ENCODE results near the gene GANAB.

GANAB gene

GRCh38 chr11:62604460-62605120, 41.8 kb downstream of the GANAB start:
- Mint-ChIP-seq H3K4me3 (no peak overlapping the region), H3K9me3 (no peaks in the 10 kb centered on the region), H3K4me1 (ENCODE audit: low read depth) (peaks cover 55% of the 10 kb centered on the region), H3K36me3 (ENCODE audit: low read depth) (peaks cover 92% of the 10 kb centered on the region), H3K27ac (no peak overlapping the region), H3K27me3 (no peaks in the 10 kb centered on the region)
- no peak for DNase-seq

GRCh38 chr11:62603776-62604299, 42.6 kb downstream of the GANAB start:
- peaks cover 55% of the 10 kb centered on the region for H3K4me1 Mint-ChIP-seq (ENCODE audit: low read depth)
- DNase-seq: no peak
- H3K36me3 Mint-ChIP-seq (ENCODE audit: low read depth): peaks cover 92% of the 10 kb centered on the region
- no peak overlapping the region for H3K4me3 Mint-ChIP-seq
- no peaks in the 10 kb centered on the region for H3K27me3 Mint-ChIP-seq
- no peaks in the 10 kb centered on the region for H3K9me3 Mint-ChIP-seq
- peak overlapping the region; percentile 58 for H3K27ac Mint-ChIP-seq

- peaks cover 92% of the 10 kb centered on the region for H3K36me3 Mint-ChIP-seq (ENCODE audit: low read depth)
- H3K9me3 Mint-ChIP-seq: no peaks in the 10 kb centered on the region
- peaks cover 55% of the 10 kb centered on the region for H3K4me1 Mint-ChIP-seq (ENCODE audit: low read depth)
These were observed 43.4 kb downstream of the GANAB start for GRCh38 chr11:62603072-62603408.

GRCh38 chr11:62602141-62603071, 44.0 kb downstream of the GANAB start:
- peaks cover 54% of the 10 kb centered on the region for H3K4me1 Mint-ChIP-seq (ENCODE audit: low read depth)
- peak overlapping the region; percentile 94 for H3K4me3 Mint-ChIP-seq
- H3K9me3 Mint-ChIP-seq: no peaks in the 10 kb centered on the region
- peaks cover 92% of the 10 kb centered on the region for H3K36me3 Mint-ChIP-seq (ENCODE audit: low read depth)
- DNase-seq: no peak
- no peaks in the 10 kb centered on the region for H3K27me3 Mint-ChIP-seq
- peak overlapping the region; percentile 93 for H3K27ac Mint-ChIP-seq

More at GRCh38 chr11:62603072-62603408, 43.4 kb downstream of the GANAB start:
- H3K27me3 Mint-ChIP-seq: no peaks in the 10 kb centered on the region
- H3K27ac Mint-ChIP-seq: peak overlapping the region; percentile 58
- DNase-seq: no peak
- peak overlapping the region; percentile 47 for H3K4me3 Mint-ChIP-seq

GRCh38 chr11:62601372-62602140, 44.9 kb downstream of the GANAB start, which contains the start of gene MTA2:
Gene MTA2 (minus strand): TSS chr11:62601865. CDS start chr11:62601450, 415 bp downstream.
- Mint-ChIP-seq H3K4me1 (ENCODE audit: low read depth) (peaks cover 57% of the 10 kb centered on the region), H3K9me3 (no peaks in the 10 kb centered on the region), H3K27me3 (no peaks in the 10 kb centered on the region), H3K4me3 (peak within 1 kb of the TSS; percentile 94), H3K36me3 (ENCODE audit: low read depth) (peaks cover 92% of the 10 kb centered on the region), H3K27ac (peak within 1 kb of the TSS; percentile 93)
- peak; percentile 100 for DNase-seq

- no peak for DNase-seq
- H3K27me3 Mint-ChIP-seq: no peaks in the 10 kb centered on the region
- peak overlapping the region; percentile 94 for H3K4me3 Mint-ChIP-seq
- H3K36me3 Mint-ChIP-seq (ENCODE audit: low read depth): peaks cover 92% of the 10 kb centered on the region
- peaks cover 54% of the 10 kb centered on the region for H3K4me1 Mint-ChIP-seq (ENCODE audit: low read depth)
- no peaks in the 10 kb centered on the region for H3K9me3 Mint-ChIP-seq
- peak overlapping the region; percentile 93 for H3K27ac Mint-ChIP-seq
These were observed 45.4 kb downstream of the GANAB start for GRCh38 chr11:62601122-62601371.

- peak overlapping the region; percentile 94 for H3K4me3 Mint-ChIP-seq
- H3K27ac Mint-ChIP-seq: peak overlapping the region; percentile 93
- no peaks in the 10 kb centered on the region for H3K27me3 Mint-ChIP-seq
- no peaks in the 10 kb centered on the region for H3K9me3 Mint-ChIP-seq
- peaks cover 55% of the 10 kb centered on the region for H3K4me1 Mint-ChIP-seq (ENCODE audit: low read depth)
- H3K36me3 Mint-ChIP-seq (ENCODE audit: low read depth): peaks cover 92% of the 10 kb centered on the region
- DNase-seq: no peak
These were observed 45.9 kb downstream of the GANAB start for GRCh38 chr11:62600367-62601121.

GRCh38 chr11:62599901-62600300, 46.5 kb downstream of the GANAB start:
- Mint-ChIP-seq H3K4me1 (ENCODE audit: low read depth) (peaks cover 58% of the 10 kb centered on the region), H3K4me3 (peak overlapping the region; percentile 94), H3K27ac (peak overlapping the region; percentile 93), H3K9me3 (no peaks in the 10 kb centered on the region), H3K27me3 (no peaks in the 10 kb centered on the region), H3K36me3 (ENCODE audit: low read depth) (peaks cover 92% of the 10 kb centered on the region)
- DNase-seq: no peak

GRCh38 chr11:62599069-62599696, 47.2 kb downstream of the GANAB start:
- peak; percentile 92 for DNase-seq
- Mint-ChIP-seq H3K4me1 (ENCODE audit: low read depth) (peaks cover 62% of the 10 kb centered on the region), H3K27ac (peak overlapping the region; percentile 93), H3K4me3 (peak overlapping the region; percentile 94), H3K36me3 (ENCODE audit: low read depth) (peaks cover 92% of the 10 kb centered on the region), H3K27me3 (no peaks in the 10 kb centered on the region), H3K9me3 (no peaks in the 10 kb centered on the region)

- DNase-seq: no peak
- Mint-ChIP-seq H3K27ac (peak overlapping the region; percentile 93), H3K27me3 (no peaks in the 10 kb centered on the region), H3K36me3 (ENCODE audit: low read depth) (peaks cover 95% of the 10 kb centered on the region), H3K4me3 (no peak overlapping the region), H3K9me3 (no peaks in the 10 kb centered on the region), H3K4me1 (ENCODE audit: low read depth) (peaks cover 70% of the 10 kb centered on the region)
These were observed 51.3 kb downstream of the GANAB start for GRCh38 chr11:62595124-62595523.

- H3K4me3 Mint-ChIP-seq: peak overlapping the region; percentile 66
- peak overlapping the region; percentile 93 for H3K27ac Mint-ChIP-seq
- no peaks in the 10 kb centered on the region for H3K9me3 Mint-ChIP-seq
- H3K4me1 Mint-ChIP-seq (ENCODE audit: low read depth): peaks cover 66% of the 10 kb centered on the region
- peak; percentile 81 for DNase-seq
- peaks cover 93% of the 10 kb centered on the region for H3K36me3 Mint-ChIP-seq (ENCODE audit: low read depth)
- no peaks in the 10 kb centered on the region for H3K27me3 Mint-ChIP-seq
These were observed 52.9 kb downstream of the GANAB start for GRCh38 chr11:62593434-62594044.

- peaks cover 92% of the 10 kb centered on the region for H3K36me3 Mint-ChIP-seq (ENCODE audit: low read depth)
- no peaks in the 10 kb centered on the region for H3K27me3 Mint-ChIP-seq
- H3K4me1 Mint-ChIP-seq (ENCODE audit: low read depth): peaks cover 64% of the 10 kb centered on the region
- H3K27ac Mint-ChIP-seq: peak overlapping the region; percentile 97
- H3K9me3 Mint-ChIP-seq: no peaks in the 10 kb centered on the region
- DNase-seq: no peak
- H3K4me3 Mint-ChIP-seq: peak overlapping the region; percentile 3
These were observed 53.4 kb downstream of the GANAB start for GRCh38 chr11:62592989-62593421.

- Mint-ChIP-seq H3K27ac (peak overlapping the region; percentile 97), H3K9me3 (no peaks in the 10 kb centered on the region), H3K4me3 (peak overlapping the region; percentile 97), H3K36me3 (ENCODE audit: low read depth) (peaks cover 92% of the 10 kb centered on the region), H3K4me1 (ENCODE audit: low read depth) (peaks cover 62% of the 10 kb centered on the region), H3K27me3 (no peaks in the 10 kb centered on the region)
- DNase-seq: no peak
These were observed 54.1 kb downstream of the GANAB start for GRCh38 chr11:62592146-62592815.

All from activated T-cell treated with anti-CD3 and anti-CD28 coated beads, Interleukin-2, amount 50 U/mL, for 24 hours (primary cell).